ENCODE data around the gene VPS39.

- TF ChIP-seq CTCF (IDR thresholded peaks at IDR 0.05; ENCODE audit: low read depth, low read length, poor library complexity, severe bottlenecking) (no peak), EZH2phosphoT487 (IDR thresholded peaks at IDR 0.05; ENCODE audit: borderline replicate concordance, low read length) (no peak)
Measured at GRCh38 chr15:42119446-42119760, 88.7 kb downstream of the VPS39 start.
